ENCODE measurements around the gene BARHL1.

The BARHL1 gene

DNA sequence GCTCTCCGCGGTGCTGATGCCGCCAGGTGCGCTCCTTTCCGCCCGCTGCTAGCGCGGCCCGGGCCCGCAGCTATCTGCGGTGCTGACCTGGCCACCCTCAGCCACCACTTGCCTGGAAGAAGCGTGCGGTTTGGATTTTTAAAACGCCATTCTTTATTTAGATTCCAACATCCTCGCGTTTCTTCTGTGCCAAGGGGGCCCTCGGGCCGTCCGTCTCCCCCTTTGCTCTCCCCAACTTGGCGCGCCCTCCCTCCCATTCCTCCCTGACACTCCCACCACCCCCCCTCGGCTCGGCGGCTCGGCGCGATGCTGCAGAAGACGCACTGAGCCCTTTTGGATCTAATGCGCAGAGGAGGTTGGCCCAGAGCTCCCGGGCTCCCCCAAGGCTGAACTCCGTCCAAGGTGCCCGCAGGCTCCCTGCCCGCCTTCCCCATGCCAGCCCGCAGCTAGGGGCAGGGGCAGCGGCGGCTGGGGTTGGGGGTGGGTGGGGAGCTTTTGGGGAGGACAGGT is at the start of gene BARHL1:
BARHL1 (plus strand) TSS at position 331 of the 510 bp plus-strand sequence. CDS start 192 bp downstream, outside the sequence.
- DNase-seq = no peak

DNA sequence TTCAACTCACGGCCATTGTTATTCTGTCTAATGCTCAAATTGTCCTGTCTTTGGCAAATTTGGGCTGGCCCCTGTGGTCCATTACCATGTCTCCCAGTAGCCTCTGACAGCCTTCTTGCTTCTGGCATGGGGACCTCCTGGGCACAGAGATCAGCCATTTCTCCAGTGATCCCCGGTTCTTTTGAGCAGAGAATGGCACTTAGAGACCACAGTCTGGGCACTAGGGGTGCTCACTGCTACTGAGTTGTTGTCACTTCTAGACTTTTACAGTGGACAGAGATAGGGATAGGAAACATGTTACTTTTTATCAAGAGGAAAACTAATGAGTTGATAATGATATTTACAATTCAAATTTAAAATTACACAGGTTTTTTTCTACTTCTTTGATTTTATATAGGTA is 47.6 kb upstream of the BARHL1 start:
- DNase-seq = no peak

DNA sequence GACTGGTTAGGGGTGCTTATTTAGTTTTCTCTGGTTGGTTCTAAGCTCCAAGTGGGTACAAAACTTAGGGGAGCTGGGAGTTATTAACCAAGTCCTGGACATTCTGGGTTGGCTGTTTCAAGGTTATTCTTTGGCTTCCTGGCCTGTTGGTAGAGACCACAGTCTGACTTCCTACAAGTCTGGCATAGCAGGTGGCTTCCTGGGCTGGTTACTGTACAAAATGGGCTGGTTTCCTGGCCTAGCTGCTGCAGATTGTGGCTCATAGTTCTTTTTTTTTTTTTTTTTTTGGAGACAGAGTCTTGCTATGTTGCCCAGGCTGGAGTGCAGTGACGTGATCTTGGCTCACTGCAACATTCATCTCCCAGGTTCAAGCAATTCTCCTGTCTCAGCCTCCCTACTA is 46.3 kb upstream of the BARHL1 start:
- no peak for DNase-seq

DNA sequence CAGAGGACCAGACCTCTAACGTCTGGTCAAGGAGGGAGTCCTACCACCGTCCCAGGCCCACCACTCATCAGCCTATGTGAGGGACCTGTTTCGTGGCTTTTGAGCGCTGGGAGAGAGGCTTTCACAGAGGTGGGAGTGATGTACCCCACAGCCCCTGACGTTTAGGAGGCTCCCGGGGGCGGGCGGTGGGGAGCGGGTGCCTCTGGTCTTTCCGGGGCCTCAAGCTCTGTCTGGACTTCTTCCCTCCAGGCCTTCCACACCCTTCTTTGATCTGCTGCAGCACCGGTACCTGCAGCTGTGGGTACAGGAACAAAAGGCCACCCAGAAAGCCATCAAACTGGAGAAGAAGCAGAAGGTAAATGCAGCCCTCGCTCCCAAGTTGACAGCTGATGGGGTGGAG is 45.1 kb upstream of the BARHL1 start:
- no peak for DNase-seq

DNA sequence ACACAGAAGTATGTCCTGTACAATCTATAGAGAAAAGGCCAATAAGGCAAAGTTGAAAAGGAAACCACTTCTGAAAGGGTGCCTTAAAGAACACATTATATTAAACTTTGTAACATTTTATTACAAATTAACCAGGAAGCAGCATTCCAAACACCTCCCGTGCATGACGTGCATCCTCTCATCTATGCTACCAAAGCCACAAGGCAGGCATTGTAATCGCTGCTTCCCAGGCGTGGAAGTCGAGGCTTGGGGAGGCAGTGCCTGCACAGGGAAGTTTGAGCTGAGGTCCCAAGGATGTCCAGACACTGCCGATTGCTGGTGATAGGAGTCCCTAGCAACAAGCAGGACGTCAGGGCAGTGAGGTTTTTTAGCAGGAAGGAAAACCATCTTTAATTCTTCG is 44.3 kb upstream of the BARHL1 start:
- no peak for DNase-seq

DNA sequence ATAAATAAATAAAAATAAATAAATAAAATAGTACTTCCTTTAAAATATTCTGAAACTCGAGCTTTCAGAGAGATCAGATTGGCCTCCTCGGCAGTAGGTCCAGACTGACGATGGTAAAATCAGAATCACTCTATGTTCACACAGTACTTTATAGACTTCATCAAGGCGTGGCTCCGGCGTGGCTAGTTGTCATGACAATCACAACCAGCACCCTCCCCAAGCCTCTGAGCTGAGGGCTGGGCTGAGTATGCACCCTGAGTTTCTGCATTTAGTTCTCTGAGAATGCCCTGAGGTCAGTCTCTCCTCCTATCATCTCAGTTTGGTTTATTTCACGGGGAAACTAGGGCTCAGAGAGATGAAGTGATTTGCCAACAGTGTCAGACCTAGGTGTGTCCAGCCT is 43.3 kb upstream of the BARHL1 start:
- no peak for DNase-seq

- no peak for DNase-seq
Measured at GRCh38 chr9:132541051-132541450, 41.4 kb upstream of the BARHL1 start.

GRCh38 chr9:132541870-132542830 is 40.3 kb upstream of the BARHL1 start:
- DNase-seq = no peak

DNA sequence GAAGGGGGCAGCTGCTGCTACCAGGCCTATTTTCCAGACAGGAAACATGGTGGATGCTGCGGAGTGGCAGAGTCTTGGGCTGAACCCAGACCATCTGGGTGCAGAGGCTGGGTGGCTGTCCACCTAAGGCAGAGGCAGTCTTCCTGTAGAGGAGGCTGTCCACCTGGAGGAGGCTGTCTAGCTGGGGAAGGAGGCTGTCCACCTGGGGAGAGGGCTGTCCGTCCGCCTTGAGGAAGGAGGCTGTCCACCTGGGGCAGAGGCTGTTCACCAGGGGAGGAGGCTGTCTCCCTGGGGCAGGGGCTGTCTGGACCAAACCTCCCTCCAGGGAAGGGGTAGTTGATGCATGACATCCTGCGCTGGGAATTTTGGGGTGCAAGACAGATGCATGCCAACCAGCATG is 39.2 kb upstream of the BARHL1 start:
- no peak for DNase-seq

- DNase-seq = no peak
Measured at GRCh38 chr9:132543960-132544359, 38.4 kb upstream of the BARHL1 start.

DNA sequence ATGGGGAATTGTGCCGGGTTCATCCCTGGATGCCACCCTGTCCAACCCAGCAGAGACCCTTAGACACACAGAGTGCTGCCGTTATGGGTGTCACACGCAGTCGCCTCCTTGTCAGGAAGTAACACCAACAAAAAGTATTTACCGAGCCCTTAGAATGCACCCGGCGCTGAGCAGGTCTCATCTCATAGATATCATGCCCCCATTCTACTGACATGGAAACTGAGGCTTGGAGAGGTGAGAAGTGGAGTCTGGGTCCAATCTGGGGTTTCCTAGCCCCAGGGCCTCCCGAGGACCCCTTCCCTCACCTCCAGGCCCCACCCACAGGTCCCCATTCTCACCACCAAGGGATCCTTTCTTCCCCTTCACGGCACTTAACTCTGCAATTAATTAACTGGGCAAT is 36.8 kb upstream of the BARHL1 start:
- no peak for DNase-seq

- no peak for DNase-seq
Measured at GRCh38 chr9:132546148-132547051, 36.0 kb upstream of the BARHL1 start.

- no peak for DNase-seq
Measured at GRCh38 chr9:132547052-132547431, 35.4 kb upstream of the BARHL1 start.

DNA sequence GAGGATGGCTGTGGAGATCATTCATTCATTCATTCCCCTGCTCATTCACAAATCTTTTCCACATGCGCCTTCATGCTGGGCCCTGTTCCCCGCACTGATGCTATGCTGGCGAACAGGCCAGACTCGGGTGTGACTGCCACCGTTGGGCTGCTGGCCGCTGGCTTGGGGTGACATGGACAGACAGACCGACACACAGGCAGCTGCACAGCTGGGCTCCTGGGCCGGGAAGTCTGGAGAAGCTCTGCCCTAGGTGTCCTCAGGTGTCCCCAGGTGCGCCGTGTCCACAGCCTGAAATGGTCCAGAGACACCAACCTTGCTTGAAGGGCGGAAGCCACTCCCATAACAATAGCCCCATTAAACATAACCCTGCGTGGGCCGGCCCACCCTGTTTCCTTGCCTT is 35.0 kb upstream of the BARHL1 start:
- no peak for DNase-seq

- DNase-seq = no peak
Measured at GRCh38 chr9:132547976-132548730, 34.3 kb upstream of the BARHL1 start.

GRCh38 chr9:132548751-132549640 is 33.4 kb upstream of the BARHL1 start:
- no peak for DNase-seq

DNA sequence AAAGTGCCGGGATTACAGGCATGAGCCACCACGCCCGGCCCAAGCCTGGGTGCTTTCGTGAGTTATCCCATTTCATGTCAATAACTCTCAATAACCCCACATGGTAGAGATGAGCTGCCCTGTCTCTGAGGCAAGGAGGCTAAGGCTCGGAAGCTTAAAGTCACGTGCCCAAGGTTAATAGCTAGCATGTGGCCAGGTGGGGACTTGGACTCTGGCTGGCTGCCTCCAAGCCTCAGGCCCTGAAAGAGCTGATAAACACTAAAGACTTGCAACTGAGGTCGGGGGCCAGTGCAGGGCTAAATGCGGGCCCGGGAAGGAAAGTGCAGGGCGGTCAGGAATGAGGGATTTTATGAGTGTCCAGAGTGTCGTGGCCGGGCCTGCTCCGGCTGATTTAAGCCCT is 30.9 kb upstream of the BARHL1 start:
- DNase-seq = no peak

- no peak for DNase-seq
Measured at GRCh38 chr9:132552041-132552440, 30.4 kb upstream of the BARHL1 start.

- DNase-seq = no peak
Measured at GRCh38 chr9:132554755-132555154, 27.7 kb upstream of the BARHL1 start.

GRCh38 chr9:132555528-132555927 is 26.9 kb upstream of the BARHL1 start:
- no peak for DNase-seq

DNA sequence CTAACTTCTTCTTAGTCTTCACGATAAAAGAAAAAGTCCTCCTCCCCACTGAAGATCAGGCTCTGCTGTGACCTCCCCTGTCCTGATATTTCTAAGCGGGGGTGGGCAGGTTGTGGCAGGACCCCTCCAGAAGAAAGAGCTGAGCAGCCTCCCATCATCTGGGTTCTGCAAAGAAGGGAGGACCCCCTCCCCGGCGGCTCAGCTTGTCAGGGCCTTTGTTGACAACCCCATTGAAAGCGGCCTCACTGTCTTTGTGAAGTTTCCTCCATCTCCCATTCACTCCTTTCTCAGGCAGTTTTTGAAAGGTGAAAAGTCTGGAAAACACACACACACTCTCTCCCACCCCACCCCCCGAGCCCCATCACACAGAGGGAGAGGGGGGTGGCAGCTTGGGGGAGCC is 26.2 kb upstream of the BARHL1 start:
- DNase-seq = no peak

DNA sequence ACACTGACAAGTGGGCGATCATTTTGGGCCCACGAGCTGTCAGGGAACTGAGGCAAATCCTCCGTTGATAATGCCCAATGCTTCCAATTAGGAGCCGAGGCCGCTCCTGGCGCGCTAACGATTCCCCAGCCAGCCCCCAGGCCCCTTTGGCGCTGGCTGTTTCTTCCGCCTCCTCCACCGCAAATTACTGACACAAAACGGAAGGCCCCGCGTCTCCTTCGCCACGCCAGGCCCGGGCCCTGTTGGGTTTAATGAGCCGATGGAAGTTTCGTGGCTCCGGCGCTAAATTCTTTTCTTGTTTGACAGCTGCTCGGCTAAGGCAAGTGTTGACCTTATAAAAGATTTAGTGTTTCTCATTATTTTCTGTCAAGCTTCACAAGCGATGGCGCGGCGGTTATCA is 25.7 kb upstream of the BARHL1 start:
- no peak for DNase-seq
